ENCODE data around the gene CPTP.
A peak's percentile ranks its signal among the peaks of the same experiment; 100 is the strongest.

CPTP gene

DNA sequence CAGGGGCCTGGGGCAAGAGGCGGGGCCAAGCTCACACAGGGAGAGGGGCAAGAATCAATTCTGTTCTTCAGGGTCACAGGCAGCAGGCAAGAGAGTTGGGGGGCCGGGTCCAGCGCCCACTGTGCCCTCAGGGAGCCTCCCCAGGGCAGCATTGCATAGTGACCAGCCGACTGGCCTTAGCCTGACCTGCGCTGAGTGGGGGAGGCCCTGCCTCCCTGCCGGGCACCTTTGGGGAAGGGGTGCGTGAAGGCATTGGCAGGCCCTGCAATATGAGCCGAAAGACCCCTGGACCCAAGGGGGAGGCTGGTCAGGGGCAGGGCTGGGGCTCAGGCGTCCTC is 32.2 kb upstream of the CPTP start:
- no peak for DNase-seq (ENCODE audit: low read depth, low spot score)

DNA sequence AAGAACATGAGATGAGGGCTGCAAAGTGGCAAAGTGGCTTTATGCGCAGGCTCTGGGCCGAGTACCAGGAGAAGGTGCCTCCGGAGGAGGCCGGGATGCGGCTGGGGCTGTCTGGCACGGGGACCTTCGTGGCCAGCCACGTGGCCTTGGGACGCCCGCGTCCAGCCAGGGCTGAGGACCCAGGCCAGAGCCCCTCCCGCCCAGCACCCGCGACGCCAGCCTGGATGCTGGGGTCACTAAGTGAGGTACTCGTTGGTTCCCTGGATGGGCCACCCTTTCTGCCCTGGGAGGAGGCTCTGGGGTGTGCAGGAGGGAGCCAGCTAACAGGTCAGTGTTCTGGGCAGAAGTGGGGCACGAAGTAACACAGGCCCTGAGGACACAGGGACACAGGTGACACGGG is 31.8 kb upstream of the CPTP start:
- no peak for DNase-seq (ENCODE audit: low read depth, low spot score)

DNA sequence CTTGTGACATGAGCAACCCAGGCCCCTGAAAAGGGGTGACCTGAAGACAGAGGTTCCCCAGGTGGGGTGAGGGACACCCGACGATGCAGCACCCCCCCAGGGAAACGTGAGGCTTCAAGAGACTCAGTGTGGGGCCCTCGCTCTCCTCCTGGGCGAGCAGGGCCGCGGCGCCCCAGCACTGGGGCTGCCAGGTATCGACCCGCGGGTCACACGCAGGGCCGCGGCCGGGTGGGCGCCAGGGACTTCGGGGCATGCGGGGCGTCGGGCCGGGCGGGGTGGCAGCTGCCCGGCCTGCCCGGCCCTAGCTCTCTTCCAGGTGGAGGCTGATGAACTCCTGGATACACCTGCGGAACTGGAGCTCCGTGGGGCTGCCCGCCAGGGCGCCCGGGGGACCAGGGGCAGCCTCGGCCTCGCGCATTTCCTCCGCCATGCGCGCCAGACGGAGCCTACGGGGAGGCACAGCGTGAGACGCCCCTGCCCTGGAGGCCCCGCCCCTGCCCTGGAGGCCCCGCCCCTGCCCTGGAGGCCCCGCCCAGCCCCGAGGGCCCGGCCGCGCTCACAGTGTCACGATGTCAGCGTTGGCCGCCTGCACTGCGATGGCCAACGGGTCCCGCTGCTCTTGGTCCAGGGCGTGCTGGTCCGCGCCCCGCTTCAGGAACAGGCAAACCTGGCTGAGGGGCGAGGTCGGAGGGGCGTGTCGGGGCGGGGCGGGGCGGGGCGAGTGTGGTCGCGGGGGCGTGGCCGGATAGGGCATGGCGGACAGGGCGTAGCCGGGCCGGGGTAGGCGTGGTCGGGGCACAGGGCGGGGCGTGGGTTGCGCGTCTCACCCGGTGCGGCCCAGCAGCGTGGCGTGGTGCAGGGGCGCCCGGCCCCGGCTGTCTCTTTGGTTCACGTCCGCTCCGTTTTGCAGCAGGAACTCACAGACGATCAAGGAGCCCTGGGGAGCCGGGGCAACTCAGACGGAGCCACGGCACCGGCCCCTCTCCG is 31.0 kb upstream of the CPTP start:
- no peak for DNase-seq (ENCODE audit: low read depth, low spot score)

DNA sequence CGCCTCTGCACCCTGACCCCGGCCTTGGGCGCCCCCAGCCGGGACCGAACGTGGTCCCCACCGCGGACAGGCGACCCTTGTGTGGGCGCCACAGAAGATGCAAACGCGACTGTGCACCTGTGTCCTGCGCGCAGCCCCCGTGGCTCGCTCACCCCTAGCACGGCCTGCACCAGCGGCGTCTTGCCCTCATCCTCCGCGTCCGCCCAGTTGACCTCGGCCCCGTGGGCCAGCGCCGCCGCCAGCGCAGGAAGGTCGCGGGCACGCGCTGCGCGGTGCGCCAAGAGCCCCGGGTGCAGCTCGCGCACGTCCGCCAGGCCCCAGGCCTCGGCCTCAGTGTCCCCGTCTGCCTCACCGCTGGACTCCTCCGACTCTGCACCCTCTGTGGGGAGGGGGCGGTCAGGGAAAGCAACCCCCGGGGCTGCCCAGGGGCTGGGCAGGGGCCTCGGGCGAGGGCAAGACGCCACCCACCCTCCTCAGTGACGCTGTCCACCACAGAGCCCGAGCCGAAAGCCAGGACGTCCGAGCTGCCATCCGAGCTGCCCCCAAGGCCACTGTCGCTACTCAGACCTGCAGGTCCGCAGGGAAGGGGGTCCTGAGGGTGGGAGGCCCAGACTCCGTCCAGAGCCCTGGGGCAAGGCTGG is 30.2 kb upstream of the CPTP start:
- DNase-seq (ENCODE audit: low read depth, low spot score) = no peak

DNA sequence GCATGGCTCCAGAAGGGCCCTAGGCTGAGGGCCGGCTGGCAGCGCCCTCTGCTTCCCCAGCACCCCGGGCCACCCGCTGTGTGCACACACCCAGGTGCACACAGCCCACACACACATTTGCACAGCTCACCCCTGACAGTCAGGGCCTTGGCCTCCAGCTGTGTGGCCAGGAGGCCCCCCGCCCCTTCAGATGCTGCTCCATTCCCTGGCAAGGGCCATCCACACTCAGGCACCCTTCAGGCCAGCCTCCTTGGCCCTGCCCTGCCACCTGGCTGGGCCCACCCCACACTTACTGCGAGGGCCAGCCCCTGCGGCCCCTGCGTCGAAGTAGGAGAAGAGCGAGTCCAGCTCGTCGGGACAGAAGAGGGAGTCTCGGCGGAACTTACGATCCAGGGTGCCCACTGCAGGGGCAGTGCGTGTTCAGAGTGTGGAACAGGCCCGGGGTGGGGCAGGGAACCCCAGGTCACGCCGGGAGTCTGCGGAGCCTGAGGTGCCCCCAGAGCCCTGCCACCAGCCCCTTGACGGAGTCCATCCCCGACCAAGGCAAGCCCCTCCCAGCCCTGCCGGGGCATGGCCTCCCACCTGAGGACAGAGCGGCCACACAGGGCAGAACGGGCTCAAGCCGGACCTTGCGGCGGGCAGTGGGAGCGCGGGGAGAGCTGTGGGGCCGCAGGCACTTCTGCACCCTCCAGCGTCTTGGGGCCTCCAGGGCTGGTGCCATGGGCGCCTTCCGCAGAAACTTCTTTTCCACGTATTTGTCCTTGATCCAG is 29.3 kb upstream of the CPTP start:
- DNase-seq (ENCODE audit: low read depth, low spot score) = no peak

DNA sequence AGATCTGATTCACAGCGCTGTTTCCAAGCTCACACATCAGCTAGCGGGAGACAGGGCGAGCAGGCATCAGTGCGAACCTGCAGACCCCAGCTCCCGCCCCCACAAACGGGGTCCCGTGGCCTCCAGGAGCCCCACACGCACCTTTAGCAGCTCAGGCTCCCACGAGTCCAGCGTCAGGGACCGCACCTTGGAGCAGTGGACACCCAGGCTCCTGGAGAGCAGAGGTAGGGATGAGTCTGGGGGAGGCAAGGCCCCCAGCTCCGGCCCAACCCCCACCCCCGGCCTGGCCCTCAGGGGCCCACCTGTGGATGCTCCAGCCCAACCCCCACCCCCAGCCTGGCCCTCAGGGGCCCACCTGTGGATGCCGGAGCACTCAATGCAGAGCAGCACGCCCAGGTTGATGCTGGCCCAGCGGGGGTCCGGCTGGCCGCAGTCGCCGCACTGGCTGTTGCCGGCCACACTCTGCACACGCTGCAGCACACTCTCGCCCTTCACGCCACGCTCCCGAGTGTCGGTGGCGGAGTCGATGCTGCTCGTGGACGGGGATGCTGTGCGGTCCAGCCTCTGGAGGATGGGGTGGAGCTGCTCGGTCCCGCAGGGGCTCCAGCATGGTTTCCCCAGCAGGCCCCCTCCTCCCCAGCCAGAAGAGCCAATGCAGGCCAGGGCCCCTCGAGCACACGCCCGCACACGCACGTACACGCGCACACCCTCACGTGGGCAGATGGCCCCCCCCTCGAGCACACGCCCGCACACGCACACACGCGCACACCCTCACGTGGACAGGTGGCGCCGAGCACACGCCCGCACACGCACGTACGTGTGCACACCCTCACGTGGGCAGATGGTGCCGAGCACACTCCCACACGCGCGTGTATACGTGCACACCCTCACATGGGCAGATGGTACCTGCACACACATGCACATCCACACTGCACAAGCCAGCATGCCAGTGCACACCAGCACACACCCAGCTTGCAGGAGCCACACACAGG is 28.2 kb upstream of the CPTP start:
- no peak for DNase-seq (ENCODE audit: low read depth, low spot score)

DNA sequence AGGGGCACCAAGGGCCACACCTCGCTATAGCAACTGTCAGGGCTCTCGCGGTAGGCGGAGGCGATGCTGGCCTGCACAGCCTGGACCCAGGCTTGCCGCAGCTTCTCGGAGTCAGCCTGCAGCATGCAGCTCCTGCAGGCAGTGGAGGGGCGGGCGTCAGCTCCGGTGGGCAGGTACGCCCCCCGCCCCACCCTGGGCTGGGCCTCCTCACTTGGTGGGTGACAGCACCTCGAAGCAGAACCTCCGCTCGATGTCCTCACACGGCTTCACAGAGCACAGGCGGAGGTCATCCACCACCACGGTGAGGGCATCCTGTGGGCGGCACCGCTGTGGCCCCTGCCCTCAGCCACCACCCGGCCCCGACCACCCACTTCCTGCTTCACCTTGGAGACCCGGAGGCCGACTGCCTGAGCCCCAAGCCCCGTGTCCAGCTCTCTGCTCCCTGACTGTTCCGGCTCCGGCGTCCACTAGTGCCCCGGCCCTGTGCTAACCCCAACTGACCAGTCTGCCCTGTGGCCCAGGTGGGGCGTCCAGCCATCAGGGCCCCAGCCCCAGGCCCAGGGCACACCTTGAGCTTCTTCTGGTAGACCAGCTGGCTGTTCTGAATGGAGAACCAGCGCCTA is 26.7 kb upstream of the CPTP start:
- DNase-seq (ENCODE audit: low read depth, low spot score) = no peak

DNA sequence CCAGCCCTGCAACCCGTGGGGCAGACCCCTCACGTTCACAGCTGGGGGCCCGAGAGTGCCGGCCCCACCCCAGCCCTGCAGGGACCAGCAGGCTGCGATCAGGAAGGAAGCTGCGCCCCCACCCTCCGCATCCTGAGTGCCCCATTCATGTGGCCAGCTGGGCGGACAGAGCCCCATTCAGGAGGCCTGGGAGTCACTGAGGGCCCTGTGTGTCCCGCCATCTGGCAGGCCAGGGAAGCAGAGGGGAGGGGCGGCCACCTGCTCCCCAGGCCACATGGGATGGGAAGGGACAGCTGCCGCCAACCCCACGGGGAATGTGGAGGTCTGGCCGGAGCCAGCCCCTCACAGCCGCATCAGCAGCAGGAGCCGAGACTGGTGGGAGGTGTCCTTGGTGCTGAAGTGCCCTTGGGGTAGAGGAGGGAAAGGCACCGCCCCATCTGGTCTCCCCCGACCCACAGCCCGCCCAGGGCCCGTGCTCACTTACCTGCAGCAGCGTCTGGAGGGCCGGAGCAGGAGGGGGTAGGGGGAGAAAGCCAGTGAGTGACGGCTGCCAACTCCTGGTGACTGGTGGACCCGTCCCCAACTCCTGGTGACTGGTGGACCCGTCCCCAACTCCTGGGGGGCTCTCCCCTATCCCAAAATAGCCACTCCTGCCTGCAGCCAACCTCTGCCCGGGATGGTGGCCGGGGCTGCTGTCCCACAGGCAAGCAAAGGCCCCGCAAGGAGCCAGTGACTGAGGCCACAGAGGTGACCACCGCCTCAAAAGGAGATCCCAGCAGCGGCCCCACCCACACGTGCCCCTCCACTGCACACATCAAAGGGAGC is 25.5 kb upstream of the CPTP start:
- peak; percentile 56 for DNase-seq (ENCODE audit: low read depth, low spot score)

DNA sequence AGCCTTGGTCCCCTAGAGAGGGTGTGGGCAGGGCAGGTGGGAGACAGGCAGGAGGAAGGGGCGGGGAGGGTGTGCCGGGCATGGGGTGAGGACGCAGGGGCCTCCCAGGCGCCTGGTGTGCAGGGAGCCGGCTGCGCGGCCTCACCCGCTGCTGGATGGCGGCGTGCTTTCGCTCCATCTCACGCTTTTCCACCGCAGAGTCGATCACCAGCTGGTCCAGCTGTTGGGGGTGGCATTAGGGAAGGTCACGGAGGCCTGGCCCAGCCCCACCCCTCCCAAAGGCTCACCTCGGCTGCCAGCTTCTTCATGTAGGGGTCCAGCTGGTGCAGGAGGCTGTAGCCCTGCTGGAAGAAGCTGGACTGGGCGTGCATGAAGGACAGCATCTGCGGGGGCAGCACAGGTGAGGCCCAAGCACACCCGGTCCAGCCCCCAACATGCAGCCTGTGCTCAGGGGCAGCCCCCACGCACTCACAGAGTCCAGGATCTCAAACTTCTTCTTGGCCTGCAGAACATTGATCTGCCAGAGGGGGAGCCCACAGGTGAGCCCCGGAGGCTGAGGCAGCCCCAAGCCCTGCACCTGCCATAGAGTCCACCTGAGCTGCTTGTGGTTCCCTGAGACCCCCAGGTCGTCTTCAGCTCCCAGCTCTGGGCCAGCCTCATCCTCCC is 24.8 kb upstream of the CPTP start:
- DNase-seq (ENCODE audit: low read depth, low spot score) = no peak

DNA sequence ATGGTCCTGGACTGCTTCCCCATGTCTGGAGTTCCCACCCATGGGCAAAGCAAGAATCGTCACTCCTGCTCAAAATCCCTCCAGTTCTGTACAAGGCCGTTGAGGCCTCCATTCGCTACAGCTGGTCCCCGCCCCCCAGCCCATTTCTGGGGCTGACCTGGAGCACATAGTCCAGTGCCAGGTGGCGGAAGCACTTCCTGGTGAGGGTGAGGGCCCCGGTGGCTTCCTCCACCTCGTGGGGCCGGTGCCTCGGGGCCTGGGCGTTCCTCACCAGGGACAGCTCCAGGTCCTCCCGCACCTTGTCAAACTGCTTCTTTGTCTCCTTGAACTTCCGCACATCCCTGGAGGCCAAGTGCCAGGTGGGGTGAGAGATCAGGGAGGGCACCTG is 24.3 kb upstream of the CPTP start:
- DNase-seq (ENCODE audit: low read depth, low spot score) = no peak

DNA sequence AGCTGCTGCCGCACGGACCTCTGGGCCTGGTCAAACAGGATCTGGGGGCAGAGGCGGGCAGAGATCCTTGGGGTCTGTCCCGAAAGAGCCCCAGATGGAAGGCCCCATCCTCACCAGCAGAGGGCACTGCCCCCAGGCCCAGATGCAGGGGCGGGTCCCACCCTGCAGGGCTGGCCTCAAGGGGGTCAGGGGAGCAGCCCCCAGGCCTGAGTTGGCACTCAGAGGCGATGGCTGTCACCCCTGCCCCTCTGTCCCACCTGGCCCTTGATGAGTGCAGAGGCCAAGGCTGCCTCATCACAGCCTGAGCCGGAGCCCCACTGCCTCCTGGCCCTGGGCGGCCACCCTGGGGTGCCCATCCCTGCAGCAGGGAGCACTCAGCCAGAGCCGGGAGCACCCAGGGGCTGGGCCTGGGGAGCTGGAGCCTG is 22.6 kb upstream of the CPTP start:
- no peak for DNase-seq (ENCODE audit: low read depth, low spot score)

DNA sequence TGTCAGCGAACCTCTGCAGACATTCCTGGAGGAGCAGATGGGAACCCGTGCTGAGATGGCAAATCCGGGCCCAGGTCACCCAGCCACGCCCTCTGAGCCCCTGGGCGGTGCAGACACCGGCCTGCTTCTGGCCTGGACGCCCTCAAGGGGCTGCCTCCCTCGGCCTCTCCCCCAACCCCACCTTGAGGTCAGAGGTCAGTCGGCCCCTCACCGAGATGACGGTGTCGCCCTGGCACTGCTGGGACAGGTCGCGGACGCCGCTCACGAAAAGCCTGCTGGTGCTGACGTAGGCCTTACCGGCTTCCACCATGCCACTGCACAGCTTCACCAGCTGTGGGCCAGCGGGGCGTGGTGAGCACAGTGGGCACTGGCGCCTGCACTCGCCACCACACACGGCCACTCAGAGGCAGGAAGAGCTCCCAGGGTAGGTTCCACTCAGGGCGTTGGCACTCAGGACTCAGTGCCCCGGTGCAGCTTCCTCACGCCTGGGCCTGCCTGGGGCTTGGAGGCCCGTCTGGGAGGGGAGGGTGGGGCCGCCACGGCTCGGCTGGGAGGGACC is 21.6 kb upstream of the CPTP start:
- DNase-seq (ENCODE audit: low read depth, low spot score) = no peak

DNA sequence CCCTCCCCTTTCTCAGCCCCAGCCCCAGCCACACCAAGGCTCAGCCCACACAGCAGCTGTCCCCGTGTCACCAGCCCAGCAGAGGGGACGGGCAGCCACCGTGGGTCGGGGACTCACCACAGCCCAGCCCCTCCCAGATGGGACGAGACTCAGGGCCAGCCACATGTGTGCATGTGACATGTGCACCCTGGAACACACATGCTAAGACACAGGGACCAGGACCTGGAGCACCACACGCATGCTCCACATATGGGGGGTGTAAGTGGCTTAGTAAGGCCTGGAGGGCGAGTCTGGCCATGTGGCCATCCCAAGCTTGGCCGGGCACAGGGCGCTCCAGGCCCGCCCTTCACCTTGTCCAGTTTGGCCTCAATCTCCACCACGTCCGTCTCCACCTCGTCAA is 20.9 kb upstream of the CPTP start:
- no peak for DNase-seq (ENCODE audit: low read depth, low spot score)

DNA sequence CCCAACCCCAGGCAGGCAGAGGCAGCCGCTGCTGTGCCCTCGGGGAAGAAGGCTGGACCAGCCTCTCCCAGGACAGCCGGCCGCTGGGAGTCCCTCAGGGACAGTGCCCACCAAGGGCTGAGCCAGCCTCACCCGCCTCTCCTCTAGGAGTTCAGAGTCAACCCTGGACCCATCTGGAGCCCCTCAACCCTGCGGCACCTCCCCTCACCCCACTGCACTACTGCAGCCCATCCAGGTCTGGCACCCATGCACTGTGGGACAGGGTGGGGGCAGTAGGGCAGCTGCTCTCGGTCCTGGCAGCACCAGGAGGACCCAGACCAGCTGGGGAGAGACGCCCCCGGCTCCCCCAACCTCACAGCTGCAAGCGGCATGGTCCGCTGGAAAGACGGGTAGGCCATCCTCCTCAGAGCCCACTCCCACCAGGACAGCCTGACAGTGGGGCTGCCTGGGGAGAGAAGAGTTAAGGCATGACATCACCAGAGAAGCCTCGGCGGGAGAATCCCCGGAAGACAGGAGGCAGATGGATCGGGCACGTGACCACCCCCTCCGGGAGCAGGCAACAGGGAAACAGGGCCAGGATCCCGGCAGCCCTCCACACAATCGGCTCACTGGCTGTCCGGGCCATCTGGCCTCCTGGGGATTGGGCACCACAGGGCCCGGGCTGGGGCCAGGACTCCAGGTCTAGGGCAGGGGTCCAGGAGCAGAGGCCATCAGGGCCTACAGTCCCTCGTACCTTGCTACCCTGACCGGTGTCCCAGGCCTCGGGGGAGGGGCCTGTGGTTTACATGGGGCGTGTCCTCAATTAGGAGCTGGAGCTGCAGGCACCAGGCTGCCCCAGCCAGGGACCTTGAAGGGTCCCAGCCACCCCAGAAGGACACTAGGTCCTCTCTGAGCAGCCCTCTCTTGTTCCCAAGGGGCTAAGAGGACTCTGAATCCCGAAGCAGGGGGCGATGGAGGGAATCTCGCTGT is 20.0 kb upstream of the CPTP start:
- DNase-seq (ENCODE audit: low read depth, low spot score) = peak; percentile 73

DNA sequence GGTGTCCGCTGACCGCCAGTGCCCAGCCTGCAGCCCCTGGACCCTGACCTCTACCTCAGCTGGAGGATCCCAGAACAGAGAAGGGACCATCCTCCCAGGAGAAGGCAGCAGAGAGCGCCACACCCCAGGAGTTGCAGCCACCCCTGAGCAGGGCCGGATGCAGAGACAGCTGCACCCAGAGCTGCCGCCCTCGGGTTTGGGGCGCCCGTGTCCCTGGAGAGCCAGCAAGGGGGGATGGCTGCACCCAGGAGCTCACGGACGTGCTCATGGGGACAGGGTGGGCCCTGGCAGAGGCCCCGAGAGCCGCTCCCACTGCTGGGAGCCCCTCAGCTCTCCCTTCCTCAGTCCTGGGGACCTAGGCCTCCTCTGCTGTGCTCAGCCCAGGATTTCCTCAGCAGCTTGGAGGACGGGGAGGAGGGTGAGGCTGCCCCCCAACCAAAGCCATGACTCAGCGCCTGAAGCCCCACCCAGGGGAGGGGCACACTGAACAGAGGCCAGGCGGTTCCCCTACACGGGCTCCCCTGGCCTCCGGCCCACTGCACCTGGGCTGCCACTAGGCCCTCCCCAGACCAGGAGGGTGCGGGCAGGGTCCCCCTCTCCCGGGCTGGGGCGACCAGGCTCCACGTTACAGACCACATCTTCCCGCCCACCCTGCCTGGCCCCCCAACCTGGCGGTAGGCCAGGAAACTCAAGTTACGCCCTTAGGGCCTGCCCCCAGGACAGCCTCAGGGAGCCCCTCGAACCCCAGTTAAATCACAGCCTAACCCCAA is 19.1 kb upstream of the CPTP start:
- DNase-seq (ENCODE audit: low read depth, low spot score) = peak; percentile 75

DNA sequence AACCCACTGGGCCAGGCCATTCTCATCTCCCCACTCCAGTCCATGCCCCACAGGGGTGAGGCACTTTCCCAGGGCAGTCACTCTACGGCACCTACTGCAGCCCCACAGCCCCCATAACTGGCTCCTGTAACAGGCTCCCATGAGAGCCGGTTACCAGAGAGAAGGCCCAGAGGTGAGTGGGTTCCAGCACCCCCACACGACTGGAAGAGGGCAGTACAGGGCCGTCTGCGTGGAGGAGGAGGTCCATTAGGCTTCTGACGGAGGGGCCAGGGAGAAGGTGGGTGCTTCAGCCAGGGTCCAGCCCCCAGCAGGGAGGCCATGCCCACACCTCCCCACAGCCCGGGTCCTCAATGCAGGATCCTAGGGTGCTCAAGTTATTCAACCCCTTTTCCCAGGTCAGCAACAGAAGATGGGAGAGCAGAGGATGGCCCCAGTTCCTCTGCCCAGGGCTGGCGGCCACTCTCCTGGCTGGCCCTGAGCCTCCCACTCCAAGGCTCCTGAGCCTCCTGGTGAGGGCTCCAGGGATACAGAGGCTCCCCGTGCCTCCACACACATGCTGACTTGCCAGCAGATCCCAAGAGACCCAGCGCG is 18.4 kb upstream of the CPTP start:
- DNase-seq (ENCODE audit: low read depth, low spot score) = peak; percentile 39
